Inflammatory macrophage treated with lipopolysaccharide for 1 hour (primary cell): Measurements from ENCODE around the gene OPTC.
A peak's percentile ranks its signal among the peaks of the same experiment; 100 is the strongest.
"Not testable (repeated sequence)": the region's sequence is repeated elsewhere in the genome, so short reads cannot be mapped to it uniquely, and the experiment has no call there.

Experiments
- DNase-seq, 2 donors: peaks; one replicate each; pipeline ENCODE4 v3.0.0-alpha.2; 2020 to 2022

Gene OPTC

DNA sequence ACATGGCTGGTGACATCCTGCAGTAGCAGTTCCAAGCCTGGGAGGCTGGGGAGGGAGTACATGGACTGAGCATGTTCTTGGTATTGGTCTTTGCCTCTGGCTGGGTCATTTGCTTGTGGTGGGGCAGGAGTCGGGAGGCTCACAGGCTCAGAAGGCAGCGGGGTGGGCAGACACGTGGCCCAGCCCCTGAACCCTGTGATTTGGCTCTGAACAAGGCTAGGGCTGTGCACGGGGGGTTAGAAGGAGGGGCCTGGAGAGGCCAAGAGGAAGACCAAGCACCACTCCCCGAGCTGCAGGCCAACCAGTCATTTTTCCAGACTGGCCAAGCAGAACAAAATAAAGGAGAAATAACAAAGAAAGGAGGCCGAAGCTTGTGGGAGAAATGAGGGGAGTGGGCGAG is 28.0 kb upstream of the OPTC start:
- DNase-seq: no peak

DNA sequence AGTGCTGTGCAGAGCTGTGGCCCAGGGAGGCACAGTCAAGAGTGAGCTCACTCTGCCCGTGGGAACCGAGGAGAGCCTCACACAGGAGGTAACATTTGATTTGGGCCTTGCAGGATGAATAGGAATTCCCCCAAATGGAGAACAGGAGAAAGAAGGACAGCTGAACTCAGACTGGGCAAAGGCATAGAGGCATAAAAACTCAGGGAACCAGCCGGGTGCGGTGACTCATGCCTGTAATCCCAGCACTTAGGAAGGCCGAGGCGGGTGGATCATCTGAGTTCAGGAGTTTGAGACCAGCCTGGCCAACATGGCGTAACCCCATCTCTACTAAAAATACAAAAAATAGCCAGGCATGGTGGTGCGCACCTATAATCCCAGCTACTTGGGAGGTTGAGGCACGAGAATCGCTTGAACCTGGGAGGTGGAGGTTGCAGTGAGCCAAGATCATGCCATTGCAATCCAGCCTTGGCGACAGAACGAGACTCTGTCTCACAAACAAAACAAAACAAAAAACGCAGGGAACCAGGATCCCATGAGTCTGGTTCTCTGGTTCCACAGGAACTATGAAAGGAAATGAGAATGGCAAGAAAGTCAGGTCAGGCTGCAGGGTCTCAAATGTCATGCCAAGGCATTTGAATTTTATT is 26.9 kb upstream of the OPTC start:
- not testable (repeated sequence) for DNase-seq

DNA sequence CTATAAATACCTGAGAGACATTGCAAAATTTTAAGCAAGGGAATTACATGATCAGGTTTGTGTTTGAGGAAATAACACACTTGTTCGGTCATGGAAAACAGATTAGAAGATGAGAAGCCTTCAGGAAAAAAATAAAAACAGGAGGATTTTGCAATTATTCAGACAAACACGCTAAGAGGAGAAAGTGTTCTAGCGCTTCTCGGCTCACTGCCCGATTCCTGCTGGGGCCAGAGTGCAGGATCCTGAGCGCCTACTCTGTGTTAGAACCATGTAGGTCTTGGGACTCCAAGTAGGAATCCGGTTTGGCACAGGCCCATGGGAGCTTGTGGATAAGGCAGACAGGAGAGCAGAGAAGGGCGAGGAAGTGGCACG is 26.4 kb upstream of the OPTC start:
- no peak for DNase-seq

DNA sequence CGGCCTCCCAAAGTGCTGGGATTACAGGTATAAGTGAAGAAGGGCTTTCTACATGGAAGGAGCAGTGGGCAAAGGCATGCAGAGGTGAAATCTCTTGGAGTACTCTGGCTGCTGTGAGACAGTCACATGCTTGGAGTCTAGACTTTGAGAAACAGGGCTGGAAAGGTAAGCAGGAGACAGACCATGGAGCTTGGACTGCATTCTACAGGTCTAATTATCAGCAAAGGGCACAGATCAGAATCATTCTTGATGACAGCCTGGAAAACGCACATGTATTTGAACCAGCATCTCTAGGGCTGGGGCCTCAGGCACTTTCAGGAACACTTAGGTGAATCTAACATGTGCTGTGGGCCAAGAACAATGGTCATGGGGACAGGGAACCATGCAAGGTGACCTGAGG is 25.6 kb upstream of the OPTC start:
- no peak for DNase-seq

DNA sequence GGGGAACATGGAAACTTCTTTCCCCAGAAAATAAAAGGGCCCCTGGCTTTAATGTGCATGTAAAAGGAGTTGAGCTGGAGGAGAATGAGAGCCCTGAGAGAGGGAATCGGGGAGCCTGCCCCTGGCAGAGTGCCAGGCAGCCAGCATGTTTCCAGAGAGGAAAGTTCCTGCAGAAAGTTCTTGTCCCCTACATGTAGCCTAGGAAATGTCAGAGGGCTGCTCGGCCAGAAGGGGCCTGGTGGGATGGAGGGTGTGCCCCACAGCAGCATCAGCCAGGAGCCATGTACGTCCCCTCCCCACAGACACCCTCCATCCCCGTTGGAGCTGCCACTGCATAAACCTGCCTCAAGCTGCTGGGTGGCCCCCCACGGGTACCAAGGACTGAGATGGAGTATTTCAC is 23.7 kb upstream of the OPTC start:
- DNase-seq: no peak

DNA sequence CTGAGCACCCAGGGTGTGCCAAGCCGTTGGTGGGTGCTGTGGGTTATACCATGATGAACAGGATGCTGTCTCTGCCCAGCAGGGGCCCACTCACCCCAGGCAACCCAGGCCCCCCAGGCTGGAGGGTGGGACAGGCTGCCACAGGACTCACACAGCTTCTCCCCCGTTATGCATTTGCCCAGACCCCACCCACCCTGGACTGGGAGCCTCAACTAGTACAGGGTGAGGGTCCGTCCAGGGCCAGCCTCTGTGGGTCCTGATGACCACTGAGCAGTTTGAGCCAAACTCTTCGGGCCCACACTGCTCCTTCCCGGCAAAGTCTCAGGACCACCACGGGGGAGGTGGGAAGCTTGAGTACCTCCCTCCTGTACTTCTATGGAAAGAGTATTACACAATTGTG is 22.1 kb upstream of the OPTC start:
- no peak for DNase-seq

DNA sequence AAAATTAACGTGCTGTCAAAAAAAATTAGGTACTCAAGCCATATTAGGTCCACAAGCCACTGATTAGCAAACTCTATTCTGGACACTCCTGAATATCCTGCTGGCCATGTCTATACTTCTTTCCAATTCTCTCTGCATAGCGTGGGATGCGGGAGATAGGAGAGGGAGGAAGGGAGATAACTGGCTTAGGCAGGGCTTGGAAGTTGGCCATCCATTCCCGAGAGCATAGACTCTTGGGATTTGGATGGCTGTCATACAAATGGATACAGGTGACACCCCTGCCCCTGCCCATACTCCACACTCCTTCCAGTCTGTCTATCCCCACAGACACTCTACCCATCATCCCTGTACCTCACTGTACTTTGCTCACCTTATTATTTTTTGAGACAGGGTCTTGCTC is 20.7 kb upstream of the OPTC start:
- no peak for DNase-seq

DNA sequence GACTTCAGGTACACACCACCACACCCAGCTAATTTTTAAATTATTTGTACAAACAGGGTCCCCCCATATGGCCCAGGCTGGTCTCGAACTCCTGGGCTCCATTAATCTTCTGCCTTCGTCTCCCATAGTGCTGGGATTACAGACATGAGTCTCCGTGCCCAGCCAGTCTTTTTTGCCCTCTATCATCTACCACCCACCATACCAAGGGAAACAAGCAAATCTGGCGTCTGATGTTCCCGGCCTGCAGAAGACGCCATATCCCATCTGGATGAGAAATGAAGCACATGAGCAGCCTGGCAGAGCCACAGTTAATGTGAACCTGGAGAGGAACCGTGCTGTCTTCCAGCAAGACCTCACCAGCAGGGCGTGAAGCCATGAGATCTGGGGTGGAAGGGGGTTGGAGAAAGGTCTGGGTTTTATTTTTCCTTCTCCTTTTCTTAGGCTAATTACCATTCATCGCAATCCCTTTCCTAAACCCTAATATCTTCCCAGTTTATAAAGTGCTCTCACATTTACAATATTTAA is 20.1 kb upstream of the OPTC start:
- DNase-seq: no peak

DNA sequence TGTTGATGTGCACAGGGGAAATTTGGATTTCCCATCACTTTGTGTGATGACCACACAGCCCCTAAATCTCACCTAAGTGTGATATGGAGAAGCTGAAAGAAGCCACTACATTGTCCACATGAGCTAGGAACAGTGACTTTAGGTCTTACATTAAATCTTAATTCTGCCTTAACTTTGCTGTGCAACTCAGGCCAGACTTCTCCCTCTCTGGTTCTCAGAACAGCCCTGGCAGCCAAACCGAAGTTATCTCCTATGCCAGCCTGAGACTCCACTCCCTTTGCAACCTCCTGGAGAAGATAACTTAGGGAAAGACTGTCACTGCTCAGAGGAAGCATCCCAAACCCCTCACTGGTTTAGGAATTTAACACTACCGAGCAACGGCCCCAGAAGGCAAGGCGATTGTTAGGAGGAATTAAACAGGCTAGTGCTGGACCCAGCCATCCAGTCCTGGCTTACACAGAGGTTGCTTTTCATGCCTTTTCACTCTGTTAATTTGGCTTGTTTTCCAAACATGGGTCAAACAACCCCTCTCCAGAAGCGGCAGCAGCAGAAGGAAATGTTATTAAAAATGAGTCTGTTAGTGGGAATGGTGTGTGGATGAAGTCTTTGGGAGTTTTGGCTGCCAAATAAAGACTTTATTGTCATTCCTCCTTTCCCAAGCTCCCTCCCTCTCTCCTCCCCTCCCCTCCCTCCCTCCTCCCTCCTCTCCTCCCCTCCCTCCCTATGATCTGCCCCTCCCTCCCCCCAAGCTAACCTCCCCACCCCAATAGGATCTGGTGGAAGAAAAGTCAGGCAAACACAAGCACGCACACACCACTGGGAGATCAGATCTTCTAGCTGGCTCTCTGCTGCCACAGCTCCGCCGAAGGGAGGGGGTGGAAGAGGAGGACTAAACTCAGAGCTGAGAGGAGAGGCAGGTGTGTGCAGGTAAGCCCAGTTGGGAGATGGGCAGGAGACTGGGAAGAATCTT is 18.7 kb upstream of the OPTC start, which contains the start of gene PRELP:
TSS of gene PRELP (plus strand) at position 795 of the 970 bp plus-strand sequence. CDS start 7,379 bp downstream, outside the sequence.
- no peak for DNase-seq

DNA sequence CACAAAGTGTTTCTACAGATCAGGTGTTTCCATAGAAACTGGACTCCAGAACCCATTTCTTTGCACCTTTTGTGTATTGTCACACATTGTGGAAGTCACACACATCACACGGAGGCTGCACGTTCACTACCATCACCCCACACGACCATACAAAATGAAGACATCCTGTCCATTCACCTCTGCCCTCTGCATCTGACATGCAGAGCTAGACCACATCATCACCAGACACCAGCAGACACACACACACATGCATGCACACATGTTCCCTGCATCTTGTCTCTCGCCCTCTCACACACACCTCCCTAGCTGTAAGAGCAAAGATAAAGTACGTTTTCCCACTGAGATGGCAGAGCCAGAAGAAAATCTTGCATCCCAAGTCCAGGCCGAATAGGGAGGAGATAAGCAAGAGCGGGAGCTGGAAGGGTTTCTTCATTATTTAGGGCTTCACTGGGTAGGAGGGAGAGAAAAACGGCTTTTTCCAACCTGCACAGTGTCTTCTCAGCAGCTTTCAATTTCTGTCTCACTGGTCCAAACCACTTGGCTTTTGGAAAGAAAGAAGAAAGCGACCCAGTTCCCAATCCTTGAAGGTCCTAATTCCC is 17.6 kb upstream of the OPTC start:
- DNase-seq: no peak

DNA sequence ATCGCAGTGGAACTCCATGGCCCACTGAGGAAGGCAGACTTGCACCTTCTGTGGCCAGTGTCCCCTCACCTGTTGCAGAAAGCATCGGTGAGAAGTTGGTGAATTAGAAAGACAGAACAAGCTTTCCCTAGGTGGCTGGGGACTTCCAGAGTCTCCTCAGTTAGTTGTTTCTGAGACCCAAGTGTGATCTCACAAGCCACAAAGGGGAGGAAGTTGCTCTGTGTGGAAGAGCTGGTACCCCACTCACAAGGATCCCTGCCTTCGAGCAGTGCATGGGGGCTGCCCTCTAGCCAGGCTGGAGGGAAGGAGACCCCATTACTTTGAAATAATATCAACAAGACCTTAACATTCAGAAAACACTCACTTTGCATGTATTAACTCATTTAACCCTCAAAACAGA is 16.2 kb upstream of the OPTC start:
- no peak for DNase-seq

DNA sequence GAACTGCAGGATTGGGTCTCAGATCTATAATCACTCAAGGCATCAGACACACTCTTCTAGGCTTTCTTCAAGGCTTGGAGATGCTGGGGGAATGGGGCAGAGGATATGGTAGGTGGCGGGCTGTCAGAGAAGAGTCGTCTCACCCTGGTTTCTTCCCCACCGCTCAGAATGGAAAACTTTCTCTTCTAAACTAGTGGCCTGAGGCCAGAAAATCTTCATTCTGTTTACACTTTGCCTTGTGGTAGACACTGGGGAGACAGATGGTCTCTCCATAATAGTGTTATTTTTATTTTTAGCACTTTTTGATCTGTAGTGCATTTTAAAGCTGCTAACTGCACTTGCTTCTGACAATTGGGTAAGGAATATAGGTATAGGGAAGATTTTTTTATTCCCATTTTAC is 15.7 kb upstream of the OPTC start:
- no peak for DNase-seq

DNA sequence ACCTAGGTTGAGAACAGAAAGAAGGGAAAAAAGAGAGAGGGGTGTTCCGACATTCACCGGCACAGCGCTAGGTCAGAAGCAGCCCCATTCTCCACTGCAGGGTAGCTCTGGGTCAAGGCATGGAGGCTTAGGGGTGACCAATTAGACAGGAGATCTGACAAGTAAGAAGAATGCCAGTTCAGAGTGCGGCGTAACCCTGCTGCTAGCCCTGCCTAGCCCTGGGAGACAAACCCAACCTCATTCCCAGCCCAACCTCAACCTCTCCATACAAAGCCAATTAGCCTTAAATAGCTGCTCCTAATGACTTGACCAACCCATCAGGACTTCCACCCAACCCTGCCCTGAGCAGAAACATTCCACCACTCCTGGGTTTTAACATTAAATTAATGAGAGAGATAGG is 15.0 kb upstream of the OPTC start:
- DNase-seq: no peak

DNA sequence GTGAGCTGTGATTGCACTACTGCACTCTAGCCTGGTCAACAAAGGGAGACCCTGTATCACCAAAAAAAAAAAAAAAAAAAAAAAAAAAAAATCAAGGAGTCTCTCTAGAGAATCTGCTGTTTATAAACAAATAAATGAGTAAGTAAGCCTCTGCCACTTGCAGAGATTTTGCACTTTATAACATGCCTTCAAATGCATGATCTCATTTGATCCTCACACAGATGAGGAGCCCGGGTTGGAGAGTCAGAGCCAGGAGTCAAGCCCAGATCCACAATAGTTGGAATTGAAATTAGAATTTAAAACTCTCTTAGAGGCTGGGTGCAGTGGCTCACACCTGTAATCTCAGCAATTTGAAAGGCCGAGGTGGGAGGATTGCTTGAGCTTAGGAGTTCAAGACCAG is 14.3 kb upstream of the OPTC start:
- DNase-seq: no peak

DNA sequence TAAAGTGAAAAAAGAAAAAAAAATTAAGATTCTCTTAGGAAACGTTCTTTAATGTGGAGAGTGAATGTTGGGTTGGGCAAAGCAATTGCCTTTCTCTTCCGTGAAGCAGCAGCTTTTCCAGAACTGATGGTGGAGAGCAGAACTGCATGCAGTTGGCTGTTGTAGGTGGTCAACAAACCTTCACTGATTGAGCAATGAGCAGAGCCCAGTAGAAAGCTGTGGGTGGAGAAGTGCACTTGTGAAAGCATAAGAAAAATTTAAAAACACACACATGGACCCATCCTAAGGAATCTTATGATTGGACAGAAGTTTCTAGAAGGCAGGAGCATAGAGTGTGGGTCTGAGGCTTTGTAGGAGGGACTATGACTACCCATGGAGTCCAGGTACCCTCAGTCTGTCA is 13.9 kb upstream of the OPTC start:
- DNase-seq: peak; percentile 20 to 33

DNA sequence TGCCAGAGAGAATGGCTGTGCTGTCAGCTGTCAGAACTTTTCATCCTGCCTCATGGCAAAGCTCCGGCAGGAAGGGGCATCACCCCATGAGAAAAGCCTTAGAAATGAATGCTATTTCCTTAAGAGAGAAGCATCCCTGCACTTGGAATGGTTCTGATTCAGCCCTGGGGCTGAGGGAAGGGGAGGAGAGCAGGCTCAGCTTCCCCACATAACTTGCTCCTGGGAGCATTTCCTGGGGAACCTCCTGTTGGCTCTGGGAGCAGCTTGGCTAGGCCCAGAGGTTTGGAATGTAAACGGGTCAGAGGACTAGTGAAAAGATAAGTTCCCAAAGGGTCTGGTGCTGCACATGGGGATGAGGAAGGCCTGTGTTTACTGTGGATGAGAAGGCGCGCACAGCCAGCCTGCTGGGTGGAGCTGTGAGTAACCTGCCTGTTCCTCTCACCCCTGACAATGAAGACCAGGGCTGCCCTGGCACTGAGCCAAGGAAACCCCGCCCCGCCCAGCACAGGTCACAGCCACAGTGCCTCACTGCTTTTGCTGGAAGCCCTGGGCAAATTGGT is 13.3 kb upstream of the OPTC start:
- DNase-seq: peak in 1 of 2 donors; percentile 18

DNA sequence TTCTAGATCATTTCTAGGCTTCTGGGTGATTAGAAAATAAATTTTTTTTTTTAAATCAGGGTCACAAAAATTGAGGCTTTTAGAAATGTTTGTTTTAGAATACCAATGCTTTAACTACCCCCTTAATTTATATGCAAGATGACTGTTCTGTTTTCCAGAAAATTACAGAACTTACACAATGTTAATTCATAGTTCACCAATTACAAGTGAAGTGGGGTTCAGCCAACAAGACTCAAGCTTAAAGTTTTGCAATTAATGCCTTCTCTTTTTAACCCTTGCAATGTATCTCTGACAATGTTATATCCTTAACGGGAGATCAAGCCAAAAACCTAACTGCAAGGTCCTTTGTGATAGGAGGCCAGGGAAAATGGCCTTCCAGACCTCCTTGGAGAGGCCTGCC is 12.8 kb upstream of the OPTC start:
- peak; percentile 16 to 37 for DNase-seq

DNA sequence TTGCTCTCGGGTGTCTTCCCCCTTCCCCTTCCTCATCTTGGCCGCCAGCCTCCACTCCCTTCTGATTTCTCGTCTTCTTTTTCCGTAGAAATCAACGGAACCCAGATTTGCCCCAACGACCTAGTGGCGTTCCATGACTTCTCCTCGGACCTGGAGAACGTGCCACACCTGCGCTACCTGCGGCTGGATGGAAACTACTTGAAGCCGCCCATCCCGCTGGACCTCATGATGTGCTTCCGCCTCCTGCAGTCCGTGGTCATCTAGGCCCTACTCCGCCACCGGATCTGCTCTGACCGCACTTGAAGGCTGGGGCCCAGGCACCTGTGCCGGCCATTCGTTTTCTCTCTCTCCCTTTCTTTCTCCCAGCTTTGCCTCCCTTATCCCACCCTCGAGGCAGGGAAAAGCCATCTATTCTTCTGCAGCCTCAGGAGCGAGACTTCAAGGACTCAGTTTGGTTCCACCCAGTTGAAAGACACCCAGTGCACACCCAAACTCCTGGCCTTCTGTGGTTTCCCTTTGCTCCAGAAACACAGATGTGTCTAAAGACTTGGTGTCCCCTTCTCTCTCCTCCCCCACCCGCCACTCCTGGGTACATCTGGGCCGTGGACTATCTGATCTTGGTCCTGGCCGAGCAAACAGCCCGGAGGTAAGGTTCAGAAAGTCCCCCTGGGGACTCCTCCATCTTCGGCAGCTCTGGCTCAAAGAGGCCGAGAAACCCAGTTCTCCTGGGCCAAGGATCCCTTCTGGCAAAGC is 7.2 kb upstream of the OPTC start:
- DNase-seq: no peak

DNA sequence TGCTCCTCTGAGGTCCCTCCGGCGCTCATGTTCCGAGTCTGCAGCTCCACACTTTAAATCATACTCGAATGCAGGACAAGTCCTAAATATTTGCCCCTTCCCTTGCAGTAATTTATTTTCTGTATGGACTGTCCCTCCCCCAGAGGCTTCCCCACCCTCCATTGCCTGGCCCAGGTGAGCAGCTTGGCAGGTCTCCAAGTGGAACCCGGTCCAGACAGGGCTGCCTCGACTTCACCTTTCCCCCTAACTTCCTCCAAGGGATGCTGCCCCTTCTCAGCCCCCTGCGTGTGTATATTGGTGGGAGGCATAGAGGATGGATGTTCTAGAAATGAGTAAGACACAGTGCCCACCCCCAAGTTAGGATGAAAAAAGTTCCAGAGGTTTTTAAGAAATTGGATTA is 5.4 kb upstream of the OPTC start:
- DNase-seq: no peak

DNA sequence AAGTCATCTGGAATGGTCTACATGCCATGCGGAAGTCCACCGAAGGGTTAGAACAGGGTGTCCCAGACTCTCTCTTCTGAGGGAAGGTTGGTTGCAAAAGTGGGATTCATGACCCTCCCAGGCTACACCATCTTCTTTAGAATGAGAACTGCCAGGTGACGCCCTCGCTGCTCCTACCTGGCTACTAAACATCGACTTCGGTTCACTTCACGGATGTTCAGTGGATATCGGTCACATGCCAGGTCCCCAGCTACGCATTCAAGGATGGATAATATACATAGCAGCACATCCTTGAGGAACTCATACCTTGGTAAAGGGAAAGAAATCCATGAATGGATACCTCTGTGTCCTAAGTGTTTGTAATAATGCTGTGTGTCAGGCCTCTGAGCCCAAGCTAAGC is 3.3 kb upstream of the OPTC start:
- no peak for DNase-seq

DNA sequence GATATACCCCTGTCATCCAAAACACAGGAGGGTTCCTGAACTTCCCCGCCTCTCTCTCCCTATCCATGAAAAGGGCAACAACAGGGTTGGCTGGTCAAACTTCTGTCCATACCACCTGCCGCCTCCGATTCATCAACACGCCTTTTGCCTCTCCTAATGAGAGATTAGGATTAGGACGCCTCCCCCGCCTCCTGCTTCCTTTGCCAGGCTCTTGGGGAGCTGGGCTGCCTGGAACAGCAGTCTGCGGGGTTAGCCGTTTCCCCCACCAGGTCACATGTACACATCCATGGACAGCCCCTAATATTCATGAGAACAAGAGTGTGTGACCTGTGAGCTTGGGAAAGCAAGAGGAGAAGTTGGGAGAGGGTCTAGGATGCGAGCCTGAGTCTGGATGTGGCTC is 2.3 kb upstream of the OPTC start:
- no peak for DNase-seq

DNA sequence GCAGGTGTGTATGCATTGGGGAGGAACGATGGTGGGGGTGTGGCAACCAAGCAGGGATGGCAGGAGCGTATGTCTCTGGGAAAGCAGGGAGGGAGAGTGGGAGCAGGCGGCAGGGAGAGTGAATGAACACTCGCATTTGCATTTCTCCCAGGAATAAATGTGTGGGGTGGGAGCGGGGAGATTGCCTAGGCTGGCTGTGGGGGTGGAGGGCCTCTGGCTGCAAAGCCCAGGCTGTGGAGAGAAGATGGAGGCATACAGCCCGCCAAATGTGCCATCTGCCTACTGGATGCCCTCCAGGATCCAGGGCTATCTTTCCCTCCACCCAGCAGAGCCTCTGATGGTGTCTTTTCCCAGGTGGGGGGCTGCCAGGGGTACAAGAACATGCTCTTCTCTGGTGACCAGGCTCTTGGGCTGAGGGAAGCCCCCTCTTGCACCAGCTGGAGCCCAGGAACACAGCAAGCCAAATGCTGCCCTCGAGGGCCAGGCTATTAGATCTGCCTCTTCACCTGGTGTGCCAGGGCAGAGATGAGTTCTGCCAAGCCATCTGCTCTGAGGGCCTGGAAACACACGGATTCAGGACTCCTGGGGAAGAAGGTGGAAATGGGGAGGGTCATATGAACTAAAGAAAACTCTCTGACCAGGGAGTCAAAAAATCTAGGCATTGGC is 1.7 kb upstream of the OPTC start:
- no peak for DNase-seq
